Panc1 (cell line): ENCODE results near the gene LRSAM1. TPM values are rescaled to one million over a fixed set of nuclear protein-coding genes. Genes with fewer than 3 reads are reported as not detected.

Source experiments
- ATAC-seq: fragments of 200-7000 bp; cut with Tn5 transposase; 2 replicates; pipeline ENCODE4 v1.9.1; 2020; ENCODE audit warnings: mild to moderate bottlenecking, moderate library complexity
- BruUV-seq: library from RNA; stranded (reverse); fragments of 400-500 nt; replicated peaks from 2 replicates; lab custom pipeline; 2021; lab: Mats Ljungman, UMichigan
- CTCF ChIA-PET: fragments of 300-600 bp; sonication (Branson Sonifier 250); formaldehyde crosslinking; loops from one replicate; lab custom pipeline; 2022; ENCODE audit warnings: antibody characterized with exemption; lab: Charles Lee
- POLR2A ChIA-PET: fragments of 300-600 bp; sonication (Branson Sonifier 250); formaldehyde crosslinking; loops from one replicate; lab custom pipeline; 2022; ENCODE audit warnings: antibody characterized with exemption; lab: Charles Lee
- DNase-seq: peaks from one replicate; pipeline ENCODE4 v3.0.0-alpha.2; 2010; ENCODE audit warnings: low read depth, low spot score
- H3K27ac ChIP-seq: 2 replicates; pipeline ENCODE4 v1.5.1; 2011; ENCODE audit warnings: mild to moderate bottlenecking, low read length, inconsistent platforms
- H3K27me3 ChIP-seq: fragments of 200-500 bp; sonication (Bioruptor generic); 2 replicates; pipeline ENCODE4 v1.6.0; 2014; ENCODE audit warnings: low read length, inconsistent platforms; ENCODE audit not compliant: control insufficient read depth, insufficient read depth
- H3K36me3 ChIP-seq: fragments of 200-500 bp; sonication (Bioruptor generic); 2 replicates; pipeline ENCODE4 v1.5.1; 2014; ENCODE audit warnings: inconsistent platforms, mild to moderate bottlenecking, low read length, moderate library complexity; ENCODE audit not compliant: control insufficient read depth, insufficient read depth
- H3K4me1 ChIP-seq: 2 replicates; pipeline ENCODE4 v1.5.1; 2011; ENCODE audit warnings: inconsistent platforms, mild to moderate bottlenecking, low read length, moderate library complexity; ENCODE audit not compliant: control insufficient read depth, insufficient read depth
- H3K4me3 ChIP-seq, 2 experiments: 2 replicates each; pipeline ENCODE4 v1.5.1; 2011 to 2012; ENCODE audit warnings: low read depth in 2 of 2, low read length in 2 of 2, mild to moderate bottlenecking in 2 of 2, inconsistent platforms in 1 of 2, moderate library complexity in 1 of 2
- H3K9me3 ChIP-seq: fragments of 200-500 bp; sonication (Bioruptor generic); 2 replicates; pipeline ENCODE4 v1.5.1; 2014; ENCODE audit warnings: low read depth, mild to moderate bottlenecking, inconsistent platforms, low read length, moderate library complexity; ENCODE audit not compliant: control insufficient read depth, insufficient read depth
- CTCF ChIP-seq: fragments of 450-650 bp; IDR thresholded peaks from 2 replicates; pipeline ENCODE4 v1.5.1; 2017; ENCODE audit warnings: mild to moderate bottlenecking
- POLR2AphosphoS5 ChIP-seq: IDR thresholded peaks from 2 replicates; pipeline ENCODE4 v1.6.1; 2012; ENCODE audit warnings: mild to moderate bottlenecking, low read depth, low read length, moderate library complexity
- REST ChIP-seq, 2 experiments: IDR thresholded peaks; 2 replicates each; pipeline ENCODE4 v1.6.1; 2011 to 2012; ENCODE audit warnings: low read depth in 2 of 2, control low read depth in 1 of 2, low read length in 1 of 2, mild to moderate bottlenecking in 1 of 2, moderate library complexity in 1 of 2; ENCODE audit not compliant: insufficient read depth in 1 of 2
- SIN3A ChIP-seq: IDR thresholded peaks from 2 replicates; pipeline ENCODE4 v1.6.1; 2012; ENCODE audit warnings: low read depth, mild to moderate bottlenecking, low read length, moderate library complexity, borderline replicate concordance; ENCODE audit not compliant: insufficient read depth
- TCF7L2 ChIP-seq: IDR thresholded peaks from 2 replicates; pipeline ENCODE4 v1.6.1; 2011; ENCODE audit warnings: mild to moderate bottlenecking, low read depth, low read length, inconsistent platforms
- in situ Hi-C: cut with HindIII; loops from 2 replicates; pipeline ENCODE4 v1.10.0; 2016; ENCODE audit warnings: low sequenced_read_pairs, low pct_unique_long_range_greater_than_20kb
- intact Hi-C: fragments of 100-400 bp; cut with micrococcal nuclease; formaldehyde crosslinking; loops from one replicate; pipeline ENCODE4 v1.10.0; 2022; ENCODE audit not compliant: unreplicated experiment
- total RNA-seq: library from RNA; stranded (reverse); gene quantifications from one replicate; pipeline ENCODE4 v1.2.1, GENCODE V29; 2021; ENCODE audit not compliant: unreplicated experiment

LRSAM1 gene
- total RNA-seq, 1 experiment from 2014 or later, result 15.4 TPM

GRCh38 chr9:127509955-127510299, 58.6 kb downstream of the LRSAM1 start:
- no peaks in the 10 kb centered on the region for H3K36me3 ChIP-seq
- CTCF ChIA-PET, result no interaction called here

GRCh38 chr9:127514468-127514867, 63.2 kb downstream of the LRSAM1 start:
- DNase-seq, result no peak
- TF ChIP-seq TCF7L2 (no peak), SIN3A (no peak), REST (IDR thresholded peaks at IDR 0.05; ENCODE audit: insufficient read depth in 1 of 2, low read depth in 2 of 2, low read length in 1 of 2) (no peak), CTCF (no peak), POLR2AphosphoS5 (no peak)
- H3K36me3 ChIP-seq, result no peaks in the 10 kb centered on the region
- intact Hi-C loops (no loop called here), in situ Hi-C loops (no loop called here)
- no peaks in the 10 kb centered on the region for H3K27me3 ChIP-seq
- TSS peak; percentile 50 for BruUV-seq
- no peak overlapping the region for H3K4me3 ChIP-seq
- ATAC-seq, result no peak
- peaks cover 5% of the 10 kb centered on the region for H3K4me1 ChIP-seq
- no peak overlapping the region for H3K27ac ChIP-seq
- ChIA-PET CTCF (no interaction called here), POLR2A (no interaction called here)
- no peaks in the 10 kb centered on the region for H3K9me3 ChIP-seq

More at GRCh38 chr9:127509955-127510299, 58.6 kb downstream of the LRSAM1 start:
- no peak overlapping the region for H3K27ac ChIP-seq
- DNase-seq (no peak), ATAC-seq (no peak)
- no TSS peak for BruUV-seq
- intact Hi-C loops, result no loop called here
- no peaks in the 10 kb centered on the region for H3K9me3 ChIP-seq
- peaks cover 5% of the 10 kb centered on the region; the same call in 1 of the 2 replicates for H3K4me1 ChIP-seq
- no peaks in the 10 kb centered on the region for H3K27me3 ChIP-seq
- in situ Hi-C loops, result no loop called here
- POLR2A ChIA-PET, result no interaction called here
- no peak for TF ChIP-seq TCF7L2
- no peak overlapping the region for H3K4me3 ChIP-seq

GRCh38 chr9:127516835-127517607, 65.7 kb downstream of the LRSAM1 start:
- no peak for TF ChIP-seq CTCF
- TF ChIP-seq REST (IDR thresholded peaks at IDR 0.05; ENCODE audit: insufficient read depth in 1 of 2, low read depth in 2 of 2, low read length in 1 of 2), result peak; percentile 62 to 79
- TF ChIP-seq SIN3A, result no peak
- no peak for TF ChIP-seq POLR2AphosphoS5
- TF ChIP-seq TCF7L2, result no peak
- Histone ChIP-seq H3K9me3 (no peaks in the 10 kb centered on the region), H3K27me3 (no peaks in the 10 kb centered on the region), H3K36me3 (no peaks in the 10 kb centered on the region), H3K4me3 (no peak overlapping the region), H3K4me1 (peaks cover 23% of the 10 kb centered on the region), H3K27ac (no peak overlapping the region)
- in situ Hi-C loops, result no loop called here
- ChIA-PET POLR2A (no interaction called here), CTCF (no interaction called here)
- ATAC-seq (no peak), DNase-seq (no peak)
- intact Hi-C loops, result no loop called here
- no TSS peak for BruUV-seq
